PC-9 (cell line): ENCODE measurements around the gene BSPH1. TPM values are rescaled to one million over a fixed set of nuclear protein-coding genes. Genes with fewer than 3 reads are reported as not detected.

ENCODE experiments used
- Bru-seq: library from RNA; stranded (reverse); fragments of 400-500 nt; gene quantifications from one replicate; lab custom pipeline; 2021; lab: Mats Ljungman, UMichigan
- BruChase-seq, 2 experiments: library from RNA; stranded (reverse); fragments of 400-500 nt; gene quantifications; one replicate each; lab custom pipeline; 2021; lab: Mats Ljungman, UMichigan
- BruUV-seq: library from RNA; stranded (reverse); fragments of 400-500 nt; replicated peaks from 2 replicates; lab custom pipeline; 2021; lab: Mats Ljungman, UMichigan
- CTCF ChIA-PET: fragments of 300-600 bp; sonication (Branson Sonifier 250); formaldehyde crosslinking; loops from one replicate; lab custom pipeline; 2022; ENCODE audit warnings: antibody characterized with exemption; lab: Charles Lee
- POLR2A ChIA-PET: fragments of 300-600 bp; sonication (Branson Sonifier 250); formaldehyde crosslinking; loops from one replicate; lab custom pipeline; 2022; ENCODE audit warnings: antibody characterized with exemption; ENCODE audit not compliant: unreplicated experiment; lab: Charles Lee
- DNase-seq, 2 experiments: peaks; one replicate each; pipeline versions ENCODE4 v3.0.0 to v3.0.0-alpha.2; 2015 to 2022; ENCODE audit warnings: mixed read lengths in 1 of 2
- H2AFZ ChIP-seq: fragments of 200-600 bp; sonication (generic); 2 replicates; pipeline ENCODE4 v1.8.1; 2017; ENCODE audit warnings: antibody characterized with exemption
- H3F3A ChIP-seq: fragments of 200-600 bp; sonication (generic); 2 replicates; pipeline ENCODE4 v1.8.1; 2017; ENCODE audit warnings: antibody characterized with exemption, mild to moderate bottlenecking, low read depth; ENCODE audit not compliant: insufficient read depth
- H3K27ac ChIP-seq: fragments of 200-600 bp; sonication (generic); 2 replicates; pipeline ENCODE4 v1.6.1; 2016; ENCODE audit warnings: mixed run types
- H3K27me3 ChIP-seq: fragments of 200-600 bp; sonication (generic); 2 replicates; pipeline ENCODE4 v1.6.1; 2016; ENCODE audit warnings: low read depth, mixed run types; ENCODE audit not compliant: insufficient read depth
- H3K36me3 ChIP-seq: fragments of 200-600 bp; sonication (generic); 2 replicates; pipeline ENCODE4 v1.6.1; 2016; ENCODE audit warnings: low read depth, mixed run types
- H3K4me1 ChIP-seq: fragments of 200-600 bp; sonication (generic); replicated peaks from 2 replicates; pipeline ENCODE4 v1.6.1; 2016; ENCODE audit warnings: mixed run types; ENCODE audit not compliant: insufficient read depth
- H3K4me2 ChIP-seq: fragments of 200-600 bp; sonication (generic); 2 replicates; pipeline ENCODE4 v1.6.1; 2017; ENCODE audit warnings: mixed run types
- H3K4me3 ChIP-seq: fragments of 200-600 bp; sonication (generic); 2 replicates; pipeline ENCODE4 v1.6.1; 2016; ENCODE audit warnings: mixed run types
- H3K79me2 ChIP-seq: fragments of 200-600 bp; sonication (generic); 2 replicates; pipeline ENCODE4 v1.6.1; 2017; ENCODE audit warnings: low read depth, mixed run types
- H3K9me2 ChIP-seq: fragments of 200-600 bp; sonication (generic); 2 replicates; pipeline ENCODE4 v1.8.1; 2017; ENCODE audit warnings: mild to moderate bottlenecking; ENCODE audit not compliant: insufficient read depth
- H3K9me3 ChIP-seq: fragments of 200-600 bp; sonication (generic); 2 replicates; pipeline ENCODE4 v1.8.1; 2016; ENCODE audit warnings: low read depth; ENCODE audit not compliant: insufficient read depth
- H4K20me1 ChIP-seq: fragments of 200-600 bp; sonication (generic); 2 replicates; pipeline ENCODE4 v1.8.1; 2017; ENCODE audit not compliant: insufficient read depth
- CTCF ChIP-seq: fragments of 200-600 bp; sonication (generic); conservative IDR thresholded peaks from 2 replicates; pipeline ENCODE4 v1.6.1; 2017; ENCODE audit warnings: mixed run types, antibody characterized with exemption, mild to moderate bottlenecking, moderate library complexity
- EZH2 ChIP-seq: fragments of 200-600 bp; sonication (generic); IDR thresholded peaks from 2 replicates; pipeline ENCODE4 v1.8.0; 2017; ENCODE audit warnings: antibody characterized with exemption, low read depth
- intact Hi-C: fragments of 100-400 bp; cut with micrococcal nuclease; formaldehyde crosslinking; loops from one replicate; pipeline ENCODE4 v1.10.0; 2022; ENCODE audit not compliant: unreplicated experiment
- long read RNA-seq: library from polyadenylated mRNA; stranded (forward); transcript quantifications from one replicate; pipeline ENCODE4 v2.0.0, GENCODE V29; 2022
- total RNA-seq: library from RNA; stranded (reverse); gene quantifications from 2 replicates; pipeline ENCODE4 v1.2.3, GENCODE V29; 2021

The BSPH1 gene
- not detected in 2 replicates for total RNA-seq
- Bru-seq, nascent RNA = not detected
- BruChase-seq, experiment 1, labeled RNA remaining after a 2-hour chase = not detected
- not detected for BruChase-seq, experiment 2, labeled RNA remaining after a 6-hour chase
- long read RNA-seq = 0 reads

GRCh38 chr19:47992070-47992469 is at the start of gene BSPH1:
BSPH1 (minus strand) TSS chr19:47992170; CDS start chr19:47992081, 89 bp downstream.
- no peaks in the 10 kb centered on the region for H3K36me3 ChIP-seq
- peaks cover 61% of the 10 kb centered on the region for H3K27me3 ChIP-seq
- no peak for DNase-seq
- H3K4me1 ChIP-seq = no peaks in the 10 kb centered on the region
- 0 out of 2 replicates have a peak, but pooled peaks cover 3% of the 10 kb centered on the region for H3K9me3 ChIP-seq
- POLR2A ChIA-PET = no interaction called here
- intact Hi-C loops = no loop called here
- TF ChIP-seq CTCF = no peak
- no peak for TF ChIP-seq EZH2
- CTCF ChIA-PET = interaction anchor here (0.7 kb wide), 1 partner anchor 14 kb away, joined by 5 read pairs; no protein-coding TSS in a partner anchor
- no peak within 1 kb of the TSS for H3K4me2 ChIP-seq
- H2AFZ ChIP-seq = no peak within 1 kb of the TSS
- no TSS peak for BruUV-seq
- H3K79me2 ChIP-seq = no peaks in the 10 kb centered on the region
- H4K20me1 ChIP-seq = no peaks in the 10 kb centered on the region
- no peak within 1 kb of the TSS for H3K27ac ChIP-seq
- no peaks in the 10 kb centered on the region for H3F3A ChIP-seq
- no peaks in the 10 kb centered on the region; the same call in 1 of the 2 replicates for H3K9me2 ChIP-seq
- no peak within 1 kb of the TSS for H3K4me3 ChIP-seq

DNA sequence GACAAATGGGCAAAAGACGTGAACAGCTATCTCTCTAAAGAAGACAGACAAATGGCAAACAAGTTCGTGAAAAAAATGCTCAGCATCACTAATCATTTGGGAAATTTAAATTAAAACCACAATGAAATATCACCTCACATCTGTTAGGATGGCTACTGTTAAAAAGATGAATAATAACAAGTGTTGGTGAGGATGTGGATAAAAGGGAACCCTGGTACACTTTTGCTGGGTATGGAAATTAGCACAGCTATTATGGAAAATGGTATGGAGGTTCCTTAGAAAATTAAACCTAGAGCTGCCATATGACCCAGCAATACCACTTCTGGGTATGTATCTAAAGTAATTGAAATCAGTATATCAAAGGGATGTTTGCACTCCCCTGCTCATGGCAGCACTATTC is 44.8 kb upstream of the BSPH1 start:
- intact Hi-C loops = no loop called here
- H3K79me2 ChIP-seq = no peaks in the 10 kb centered on the region
- DNase-seq = no peak
- no peak overlapping the region for H3K27ac ChIP-seq
- no peaks in the 10 kb centered on the region for H3K4me1 ChIP-seq
- no peaks in the 10 kb centered on the region for H4K20me1 ChIP-seq
- ChIA-PET CTCF (no interaction called here), POLR2A (no interaction called here)
- no peak overlapping the region for H3K4me2 ChIP-seq
- H3K36me3 ChIP-seq = no peaks in the 10 kb centered on the region
- 0 out of 2 replicates have a peak overlapping the region, but pooled peaks have one; percentile 3 for H3K4me3 ChIP-seq
- H3K9me3 ChIP-seq = peaks cover 5% of the 10 kb centered on the region; the same call in 1 of the 2 replicates
- no TSS peak for BruUV-seq
- peaks cover 97% of the 10 kb centered on the region for H3K27me3 ChIP-seq
- no peaks in the 10 kb centered on the region for H3K9me2 ChIP-seq
- no peak overlapping the region for H2AFZ ChIP-seq
- no peaks in the 10 kb centered on the region for H3F3A ChIP-seq
- no peak for TF ChIP-seq CTCF
- no peak for TF ChIP-seq EZH2

GRCh38 chr19:48033604-48034003 is 41.6 kb upstream of the BSPH1 start:
- Histone ChIP-seq H4K20me1 (no peaks in the 10 kb centered on the region), H3K4me2 (no peak overlapping the region), H3K4me3 (no peak overlapping the region), H3K79me2 (no peaks in the 10 kb centered on the region), H3K27ac (no peak overlapping the region), H3K27me3 (peaks cover 95% of the 10 kb centered on the region), H3K9me2 (no peaks in the 10 kb centered on the region), H2AFZ (no peak overlapping the region), H3F3A (no peaks in the 10 kb centered on the region), H3K4me1 (no peaks in the 10 kb centered on the region), H3K9me3 (peaks cover 5% of the 10 kb centered on the region; the same call in 1 of the 2 replicates), H3K36me3 (no peaks in the 10 kb centered on the region)
- ChIA-PET POLR2A (no interaction called here), CTCF (no interaction called here)
- intact Hi-C loops = no loop called here
- DNase-seq = no peak
- BruUV-seq = no TSS peak
- no peak for TF ChIP-seq EZH2
- no peak for TF ChIP-seq CTCF
